OCI-LY7 (cell line): Measurements from ENCODE around the gene CDK10. TPM values are rescaled to one million over a fixed set of nuclear protein-coding genes. Genes with fewer than 3 reads are reported as not detected.
A peak's percentile ranks its signal among the peaks of the same experiment; 100 is the strongest.

Experiments
- BruUV-seq: library from RNA; stranded (reverse); fragments of 400-500 nt; replicated peaks from 2 replicates; lab custom pipeline; 2021; lab: Mats Ljungman, UMichigan
- CTCF ChIA-PET: fragments of 300-600 bp; sonication (Branson Sonifier 250); formaldehyde crosslinking; loops from one replicate; lab custom pipeline; 2022; ENCODE audit warnings: antibody characterized with exemption; ENCODE audit not compliant: unreplicated experiment; lab: Charles Lee
- POLR2A ChIA-PET: fragments of 300-600 bp; sonication (Branson Sonifier 250); formaldehyde crosslinking; loops from one replicate; lab custom pipeline; 2022; ENCODE audit warnings: antibody characterized with exemption; lab: Charles Lee
- DNase-seq: peaks from one replicate; pipeline ENCODE4 v3.0.0-alpha.2; 2015; ENCODE audit warnings: low spot score
- H2AFZ ChIP-seq: fragments of 200-600 bp; sonication (generic), shearing (Covaris generic); 2 replicates; pipeline ENCODE4 v1.6.1; 2014; ENCODE audit warnings: mild to moderate bottlenecking, antibody characterized with exemption, low read length, moderate library complexity
- H3K27ac ChIP-seq: fragments of 200-600 bp; sonication (generic); 2 replicates; pipeline ENCODE4 v1.5.1; 2014; ENCODE audit warnings: mixed run types, low read depth, mild to moderate bottlenecking, moderate library complexity, low read length, inconsistent platforms; ENCODE audit not compliant: poor library complexity, severe bottlenecking
- H3K36me3 ChIP-seq: fragments of 200-600 bp; sonication (generic); 2 replicates; pipeline ENCODE4 v1.6.1; 2014; ENCODE audit warnings: mild to moderate bottlenecking, antibody characterized with exemption, low read length, moderate library complexity, mixed read lengths; ENCODE audit not compliant: insufficient read depth
- H3K4me1 ChIP-seq: fragments of 200-600 bp; sonication (generic); 2 replicates; pipeline ENCODE4 v1.5.1; 2014; ENCODE audit warnings: mild to moderate bottlenecking, low read length; ENCODE audit not compliant: insufficient read depth, poor library complexity, severe bottlenecking
- H3K4me2 ChIP-seq: fragments of 200-600 bp; sonication (generic); 2 replicates; pipeline ENCODE4 v1.6.1; 2014; ENCODE audit warnings: mild to moderate bottlenecking, low read length
- H3K4me3 ChIP-seq: fragments of 200-600 bp; sonication (generic); 2 replicates; pipeline ENCODE4 v1.5.1; 2014; ENCODE audit warnings: mild to moderate bottlenecking, low read depth, low read length; ENCODE audit not compliant: poor library complexity, severe bottlenecking
- H3K79me2 ChIP-seq: fragments of 200-600 bp; sonication (generic); 2 replicates; pipeline ENCODE4 v1.6.1; 2016; ENCODE audit warnings: low read depth, mild to moderate bottlenecking, low read length, moderate library complexity, mixed read lengths; ENCODE audit not compliant: insufficient read depth
- H3K9me2 ChIP-seq: fragments of 200-600 bp; sonication (generic); 2 replicates; pipeline ENCODE4 v1.6.1; 2016; ENCODE audit warnings: mild to moderate bottlenecking, low read length, mixed read lengths; ENCODE audit not compliant: insufficient read depth
- H3K9me3 ChIP-seq: fragments of 200-600 bp; sonication (generic); 2 replicates; pipeline ENCODE4 v1.6.1; 2014; ENCODE audit warnings: mild to moderate bottlenecking, mixed run types, low read length, mixed read lengths
- H4K20me1 ChIP-seq: fragments of 200-600 bp; sonication (generic); 2 replicates; pipeline ENCODE4 v1.6.1; 2014; ENCODE audit warnings: mild to moderate bottlenecking, antibody characterized with exemption, low read length, moderate library complexity, mixed read lengths; ENCODE audit not compliant: insufficient read depth
- CTCF ChIP-seq: fragments of 200-600 bp; sonication (generic); conservative IDR thresholded peaks from 2 replicates; pipeline ENCODE4 v1.5.1; 2014; ENCODE audit warnings: mild to moderate bottlenecking, antibody characterized with exemption, low read length, moderate library complexity, mixed read lengths
- EZH2phosphoT487 ChIP-seq: fragments of 200-600 bp; sonication (generic); IDR thresholded peaks from 2 replicates; pipeline ENCODE4 v1.6.1; 2018; ENCODE audit warnings: low read depth, borderline replicate concordance, mild to moderate bottlenecking, mixed run types, antibody characterized with exemption, low read length, moderate library complexity, mixed read lengths
- intact Hi-C: fragments of 100-400 bp; cut with micrococcal nuclease; formaldehyde crosslinking; loops from one replicate; pipeline ENCODE4 v1.10.0; 2022; ENCODE audit not compliant: unreplicated experiment
- total RNA-seq, 2 experiments: library from RNA; depleted of rRNA in 1 of 2; stranded (reverse); fragments of >200 nt in 1 of 2; shearing (Covaris generic) in 1 of 2; gene quantifications; 2 replicates each; pipeline ENCODE4 v1.2.3, GENCODE V29; 2014 to 2022

The CDK10 gene
- total RNA-seq, 2 experiments from 2014 or later, result 98.6 to 130 TPM

GRCh38 chr16:89657442-89658220 is 28.9 kb upstream of the CDK10 start, which contains the start of the genes CHMP1A and SPATA33:
TSS of gene CHMP1A (minus strand) at chr16:89657708. CDS start at chr16:89657588, 120 bp downstream.
TSS of gene SPATA33 (plus strand) at chr16:89657836. CDS start at chr16:89657912, 76 bp downstream.
- DNase-seq, result peak; percentile 94
- TSS peak; percentile 74 for BruUV-seq
- peak within 1 kb of the TSS; percentile 97 for H3K4me2 ChIP-seq
- ChIA-PET CTCF (interaction anchor here (0.6 kb wide), 1 partner anchor 84 kb away, joined by 3 read pairs; no protein-coding TSS in a partner anchor), POLR2A (interaction anchor here (0.6 kb wide), 1 partner anchor 864 kb away, joined by 3 read pairs; no protein-coding TSS in a partner anchor)
- peaks cover 13% of the 10 kb centered on the region for H3K4me1 ChIP-seq
- no peaks in the 10 kb centered on the region for H3K9me2 ChIP-seq
- H3K79me2 ChIP-seq, result peaks cover 26% of the 10 kb centered on the region
- peak within 1 kb of the TSS; percentile 95 for H2AFZ ChIP-seq
- intact Hi-C loops, result loop anchor here (5.0 kb wide), 2 partner anchors 95 to 1005 kb away; partner anchors contain the start of genes CYBA and RPL13
- H3K27ac ChIP-seq, result peak within 1 kb of the TSS; percentile 53
- TF ChIP-seq EZH2phosphoT487 (no peak), CTCF (no peak)
- peaks cover 36% of the 10 kb centered on the region for H3K36me3 ChIP-seq
- H3K9me3 ChIP-seq, result no peaks in the 10 kb centered on the region
- H3K4me3 ChIP-seq, result peak within 1 kb of the TSS; percentile 98
- H4K20me1 ChIP-seq, result no peaks in the 10 kb centered on the region

GRCh38 chr16:89658221-89658879 is 28.1 kb upstream of the CDK10 start:
- no peaks in the 10 kb centered on the region for H4K20me1 ChIP-seq
- DNase-seq, result peak; percentile 34
- intact Hi-C loops, result loop anchor here (5.0 kb wide), 2 partner anchors 96 to 1006 kb away; partner anchors contain the start of genes CYBA and RPL13
- H2AFZ ChIP-seq, result peak overlapping the region; percentile 95
- peak overlapping the region; percentile 98 for H3K4me3 ChIP-seq
- ChIA-PET CTCF (no interaction called here), POLR2A (interaction anchor here (0.5 to 0.6 kb wide), 2 partner anchors 23 to 865 kb away, joined by 3 to 5 read pairs; no protein-coding TSS in a partner anchor)
- H3K9me2 ChIP-seq, result no peaks in the 10 kb centered on the region
- peak overlapping the region; percentile 53 for H3K27ac ChIP-seq
- no peaks in the 10 kb centered on the region for H3K9me3 ChIP-seq
- H3K4me2 ChIP-seq, result peak overlapping the region; percentile 97
- H3K4me1 ChIP-seq, result peaks cover 13% of the 10 kb centered on the region
- H3K36me3 ChIP-seq, result peaks cover 41% of the 10 kb centered on the region
- no TSS peak for BruUV-seq
- TF ChIP-seq EZH2phosphoT487, result no peak
- TF ChIP-seq CTCF, result no peak
- H3K79me2 ChIP-seq, result peaks cover 26% of the 10 kb centered on the region
